ENCODE results near the gene IMMP2L. TPM values are rescaled to one million over a fixed set of nuclear protein-coding genes. Genes with fewer than 3 reads are reported as not detected.

Gene IMMP2L
- polyA plus RNA-seq, 1 of the 3 experiments (the other 2 are of a cell fraction): 10.7 TPM

- Histone ChIP-seq H2AFZ (ENCODE audit: low read depth) (no peak overlapping the region; the same call in 1 of the 2 replicates), H3K27me3 (ENCODE audit: insufficient read depth) (no peaks in the 10 kb centered on the region), H3F3A (replicated peaks; ENCODE audit: insufficient read depth) (no peaks in the 10 kb centered on the region), H3K4me2 (peak overlapping the region; percentile 2; the same call in 1 of the 2 replicates), H3K9me3 (no peaks in the 10 kb centered on the region; the same call in 1 of the 2 replicates), H4K20me1 (ENCODE audit: insufficient read depth) (no peaks in the 10 kb centered on the region), H3K36me3 (replicated peaks in 1 of 2; ENCODE audit: control insufficient read depth in 1 of 2, insufficient read depth in 2 of 2, low read length in 1 of 2) (no peaks in the 10 kb centered on the region), H3K27ac (ENCODE audit: low read depth in 2 of 2, low read length in 1 of 2) (peak overlapping the region; percentile 9 to 76; a peak in 3 of 4 replicates), H3K79me2 (ENCODE audit: insufficient read depth) (no peaks in the 10 kb centered on the region), H3K9me2 (no peaks in the 10 kb centered on the region), H3K4me1 (ENCODE audit: control insufficient read depth in 1 of 2, insufficient read depth in 2 of 2, low read depth in 1 of 2, low read length in 1 of 2) (peaks cover 18 to 23% of the 10 kb centered on the region in 2 experiments; a peak in 3 of 4 replicates), H3K9ac (no peak overlapping the region), H3K4me3 (ENCODE audit: low read depth in 2 of 2, low read length in 1 of 2) (no peak overlapping the region)
- ChIA-PET CTCF (no interaction called here), POLR2A (no interaction called here)
- no peak for DNase-seq
- 36% methylated on average over 1 of the region's 1 CpG for WGBS (ENCODE audit: low lambda C conversion rate)
- TF ChIP-seq NFIC (IDR thresholded peaks at IDR 0.05; ENCODE audit: borderline replicate concordance) (peak; percentile 30), TEAD4 (IDR thresholded peaks at IDR 0.05; ENCODE audit: borderline replicate concordance, insufficient read depth) (no peak), ELF1 (IDR thresholded peaks at IDR 0.05) (no peak), SMC3 (IDR thresholded peaks at IDR 0.05; ENCODE audit: low read depth, low read length) (no peak), NRF1 (IDR thresholded peaks at IDR 0.05; ENCODE audit: low read depth, low read length) (no peak), SIN3A (IDR thresholded peaks at IDR 0.05; ENCODE audit: borderline replicate concordance, low read depth, low read length) (no peak), FOSL2 (IDR thresholded peaks at IDR 0.05; ENCODE audit: borderline replicate concordance, low read depth) (no peak), MEF2A (IDR thresholded peaks at IDR 0.05; ENCODE audit: borderline replicate concordance, low read depth) (no peak), JUND (IDR thresholded peaks at IDR 0.05) (no peak), RXRA (IDR thresholded peaks at IDR 0.05; ENCODE audit: borderline replicate concordance, low read depth) (no peak), RFX5 (IDR thresholded peaks at IDR 0.05; ENCODE audit: low read length) (no peak), MXI1 (IDR thresholded peaks at IDR 0.05; ENCODE audit: low read depth, low read length) (no peak; the same call in 1 of the 2 replicates), PBX3 (IDR thresholded peaks at IDR 0.05) (peak; percentile 28; the same call in 1 of the 2 replicates), GATA2 (CRISPR knock-in tag; IDR thresholded peaks at IDR 0.05) (0 out of 2 replicates have a peak, but pooled peaks have one; percentile 1), RAD21 (IDR thresholded peaks at IDR 0.05; ENCODE audit: low read length) (0 out of 2 replicates have a peak, but pooled peaks have one; percentile 5), TCF12 (IDR thresholded peaks at IDR 0.05) (peak; percentile 43; the same call in 1 of the 2 replicates), EP300 (IDR thresholded peaks at IDR 0.05; ENCODE audit: borderline replicate concordance in 1 of 2, low read depth in 1 of 2, low read length in 1 of 2) (no peak), ZBTB33 (IDR thresholded peaks at IDR 0.05; ENCODE audit: borderline replicate concordance, low read depth) (no peak), GABPA (IDR thresholded peaks at IDR 0.05; ENCODE audit: low read depth) (no peak), FOXJ3 (CRISPR knock-in tag; IDR thresholded peaks at IDR 0.05) (no peak), YY1 (IDR thresholded peaks at IDR 0.05; ENCODE audit: low read depth) (no peak), POLR2AphosphoS5 (IDR thresholded peaks at IDR 0.05; ENCODE audit: low read depth, low read length) (no peak)
- TF ChIP-seq, protein P1, sequence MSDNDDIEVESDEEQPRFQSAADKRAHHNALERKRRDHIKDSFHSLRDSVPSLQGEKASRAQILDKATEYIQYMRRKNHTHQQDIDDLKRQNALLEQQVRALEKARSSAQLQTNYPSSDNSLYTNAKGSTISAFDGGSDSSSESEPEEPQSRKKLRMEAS (IDR thresholded peaks at IDR 0.05; ENCODE audit: low read depth): no peak
- TF ChIP-seq, protein P2, sequence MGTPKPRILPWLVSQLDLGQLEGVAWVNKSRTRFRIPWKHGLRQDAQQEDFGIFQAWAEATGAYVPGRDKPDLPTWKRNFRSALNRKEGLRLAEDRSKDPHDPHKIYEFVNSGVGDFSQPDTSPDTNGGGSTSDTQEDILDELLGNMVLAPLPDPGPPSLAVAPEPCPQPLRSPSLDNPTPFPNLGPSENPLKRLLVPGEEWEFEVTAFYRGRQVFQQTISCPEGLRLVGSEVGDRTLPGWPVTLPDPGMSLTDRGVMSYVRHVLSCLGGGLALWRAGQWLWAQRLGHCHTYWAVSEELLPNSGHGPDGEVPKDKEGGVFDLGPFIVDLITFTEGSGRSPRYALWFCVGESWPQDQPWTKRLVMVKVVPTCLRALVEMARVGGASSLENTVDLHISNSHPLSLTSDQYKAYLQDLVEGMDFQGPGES (IDR thresholded peaks at IDR 0.05; ENCODE audit: low read depth, low read length): no peak
- TF ChIP-seq, protein P3, sequence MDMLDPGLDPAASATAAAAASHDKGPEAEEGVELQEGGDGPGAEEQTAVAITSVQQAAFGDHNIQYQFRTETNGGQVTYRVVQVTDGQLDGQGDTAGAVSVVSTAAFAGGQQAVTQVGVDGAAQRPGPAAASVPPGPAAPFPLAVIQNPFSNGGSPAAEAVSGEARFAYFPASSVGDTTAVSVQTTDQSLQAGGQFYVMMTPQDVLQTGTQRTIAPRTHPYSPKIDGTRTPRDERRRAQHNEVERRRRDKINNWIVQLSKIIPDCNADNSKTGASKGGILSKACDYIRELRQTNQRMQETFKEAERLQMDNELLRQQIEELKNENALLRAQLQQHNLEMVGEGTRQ (IDR thresholded peaks at IDR 0.05; ENCODE audit: borderline replicate concordance, low read depth, low read length): no peak
- TF ChIP-seq, protein P4, sequence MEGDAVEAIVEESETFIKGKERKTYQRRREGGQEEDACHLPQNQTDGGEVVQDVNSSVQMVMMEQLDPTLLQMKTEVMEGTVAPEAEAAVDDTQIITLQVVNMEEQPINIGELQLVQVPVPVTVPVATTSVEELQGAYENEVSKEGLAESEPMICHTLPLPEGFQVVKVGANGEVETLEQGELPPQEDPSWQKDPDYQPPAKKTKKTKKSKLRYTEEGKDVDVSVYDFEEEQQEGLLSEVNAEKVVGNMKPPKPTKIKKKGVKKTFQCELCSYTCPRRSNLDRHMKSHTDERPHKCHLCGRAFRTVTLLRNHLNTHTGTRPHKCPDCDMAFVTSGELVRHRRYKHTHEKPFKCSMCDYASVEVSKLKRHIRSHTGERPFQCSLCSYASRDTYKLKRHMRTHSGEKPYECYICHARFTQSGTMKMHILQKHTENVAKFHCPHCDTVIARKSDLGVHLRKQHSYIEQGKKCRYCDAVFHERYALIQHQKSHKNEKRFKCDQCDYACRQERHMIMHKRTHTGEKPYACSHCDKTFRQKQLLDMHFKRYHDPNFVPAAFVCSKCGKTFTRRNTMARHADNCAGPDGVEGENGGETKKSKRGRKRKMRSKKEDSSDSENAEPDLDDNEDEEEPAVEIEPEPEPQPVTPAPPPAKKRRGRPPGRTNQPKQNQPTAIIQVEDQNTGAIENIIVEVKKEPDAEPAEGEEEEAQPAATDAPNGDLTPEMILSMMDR (IDR thresholded peaks at IDR 0.05): no peak
Observed at GRCh38 chr7:111292026-111292470, 270.2 kb downstream of the IMMP2L start.

All from SK-N-SH (cell line).